IPS-NIHi7 (cell line): ENCODE results near the gene LCN2.

Experiments
- DNase-seq: peaks from one replicate; pipeline ENCODE4 v3.0.0; 2012; ENCODE audit warnings: mixed read lengths; ENCODE audit errors: extremely low spot score

The LCN2 gene

DNA sequence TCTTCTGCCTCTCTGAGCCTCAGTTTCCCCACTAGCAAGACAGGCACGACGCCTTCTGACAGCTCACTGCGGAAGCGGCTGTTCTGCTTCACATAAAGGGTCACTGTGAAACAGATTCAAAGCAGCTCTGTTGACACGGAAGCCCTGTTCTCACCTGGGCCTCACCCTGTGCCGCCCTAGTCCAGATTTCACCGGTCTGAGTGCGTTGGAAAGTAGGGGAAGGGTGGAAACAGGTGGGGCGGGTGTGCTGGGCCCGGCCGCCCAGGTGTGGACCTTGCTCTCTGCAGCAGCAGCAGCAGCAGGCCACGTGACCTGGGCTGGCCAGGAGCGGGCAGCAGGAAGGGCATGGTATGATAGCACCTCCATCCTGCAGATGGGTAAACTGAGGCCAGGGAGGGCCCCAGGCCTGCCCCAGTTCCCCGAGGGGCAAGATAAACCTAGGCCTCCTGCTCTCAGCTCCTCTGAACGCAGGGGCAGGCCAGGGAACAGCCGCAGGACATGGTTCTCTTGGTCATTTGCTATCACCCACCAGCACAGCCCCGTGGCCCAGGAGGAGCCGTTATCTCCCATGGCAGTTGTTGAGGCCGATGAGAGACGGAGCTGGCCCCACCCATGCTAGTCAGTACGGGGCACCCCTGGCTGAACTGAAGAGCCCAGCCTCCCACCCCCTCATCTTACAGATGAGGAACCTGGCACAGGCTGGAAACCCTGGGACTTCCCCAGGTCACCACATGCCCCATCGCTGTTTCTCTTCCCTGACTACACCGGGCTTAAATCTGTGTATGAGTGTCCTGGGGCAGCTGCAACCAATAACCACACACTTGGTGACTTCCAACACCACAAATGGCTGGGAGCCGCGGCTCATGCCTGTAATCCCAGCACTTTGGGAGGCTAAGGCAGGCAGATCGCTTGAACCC lies 33.8 kb upstream of the LCN2 start:
- no peak for DNase-seq

- DNase-seq, result no peak
Observed at GRCh38 chr9:128116104-128117083, 32.9 kb upstream of the LCN2 start.

- peak; percentile 92 for DNase-seq
Observed at GRCh38 chr9:128117613-128118471, 31.4 kb upstream of the LCN2 start.

DNA sequence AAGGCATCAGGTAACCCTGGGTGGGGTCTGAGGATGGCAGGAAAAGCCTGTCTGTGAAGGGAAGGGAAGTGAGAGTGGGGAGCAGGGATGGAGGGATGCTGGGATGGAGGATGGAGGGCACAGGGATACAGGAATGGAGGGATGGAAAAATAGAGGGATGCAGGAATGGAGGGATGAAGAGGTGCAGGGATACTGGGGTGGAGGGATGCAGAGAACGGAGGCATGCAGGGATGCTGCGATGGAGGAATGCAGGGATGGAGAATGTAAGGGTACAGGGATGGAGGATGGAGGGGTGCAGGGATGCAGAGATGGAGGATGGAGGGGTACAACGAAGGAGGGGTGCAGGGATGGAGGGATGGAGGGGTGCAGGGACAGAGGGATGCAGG lies 30.8 kb upstream of the LCN2 start:
- no peak for DNase-seq

DNA sequence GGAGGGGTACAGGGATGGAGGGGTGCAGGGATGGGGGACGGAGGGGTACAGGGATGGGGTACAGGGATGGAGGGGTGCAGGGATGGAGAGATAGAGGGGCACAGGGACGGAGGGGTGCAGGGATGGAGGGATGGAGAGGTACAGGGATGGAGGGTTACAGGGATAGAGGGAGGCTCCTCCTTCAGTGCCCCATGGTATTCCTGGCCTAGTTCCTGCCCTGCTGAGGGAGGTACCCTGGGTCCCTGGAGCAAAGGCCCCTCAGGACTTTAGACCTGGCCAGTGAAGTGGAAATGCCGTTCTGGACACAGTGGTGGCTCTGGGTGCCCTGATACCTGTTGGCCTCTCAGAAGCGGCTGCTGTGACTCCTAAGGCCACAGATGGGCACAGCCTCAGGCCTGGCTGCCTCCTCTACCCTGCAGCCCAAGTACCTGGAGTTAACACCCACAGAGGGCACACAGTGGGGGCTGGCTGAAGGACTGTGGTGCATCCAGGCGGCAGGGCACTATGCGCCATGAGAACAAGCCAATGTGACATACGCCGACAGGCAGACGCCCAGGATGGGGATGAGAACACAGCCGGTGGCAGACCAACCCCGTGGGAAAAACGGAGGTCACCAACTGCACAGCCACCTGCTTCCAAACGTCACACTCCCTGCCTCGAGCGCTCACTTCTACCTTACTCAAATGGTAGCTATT lies 30.1 kb upstream of the LCN2 start:
- no peak for DNase-seq

- no peak for DNase-seq
Observed at GRCh38 chr9:128120061-128120740, 29.1 kb upstream of the LCN2 start.

DNA sequence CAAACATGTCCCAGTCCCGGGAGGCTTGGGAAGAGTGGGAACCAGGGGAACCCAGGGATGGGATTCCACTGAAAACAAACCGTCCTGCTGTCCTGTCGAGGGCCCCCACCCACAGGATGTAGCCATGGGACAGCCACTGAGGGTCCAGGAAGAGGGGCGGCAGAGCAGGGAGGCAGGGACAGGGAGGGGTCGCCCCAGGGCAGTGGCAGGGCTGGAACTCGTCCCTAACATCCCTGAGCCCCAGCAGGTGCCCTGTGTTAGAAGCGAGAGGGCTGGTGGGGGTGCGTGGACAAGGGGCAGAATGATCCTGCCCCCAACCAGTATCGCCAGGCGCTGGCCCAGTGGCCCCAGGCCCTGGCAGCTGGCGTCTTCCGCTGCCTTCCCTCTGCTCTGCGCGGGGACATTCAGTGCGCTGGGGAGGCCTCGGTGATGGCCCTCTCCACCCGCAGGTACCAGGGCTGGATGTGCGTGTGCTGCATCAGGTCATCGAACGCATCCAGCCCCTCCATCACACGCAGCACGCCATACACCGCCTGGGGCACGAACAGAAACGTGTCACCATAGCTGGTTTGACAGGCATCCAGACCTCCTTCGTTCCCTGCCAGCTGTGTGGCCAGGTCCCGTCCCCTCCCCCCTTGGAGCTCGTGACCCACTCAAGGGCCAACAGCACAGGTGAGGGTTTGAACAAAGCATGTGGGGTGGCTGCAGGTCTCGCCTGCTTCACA lies 28.4 kb upstream of the LCN2 start:
- no peak for DNase-seq

GRCh38 chr9:128121466-128121810 lies 27.8 kb upstream of the LCN2 start:
- DNase-seq, result no peak

GRCh38 chr9:128121924-128122808 lies 27.1 kb upstream of the LCN2 start:
- DNase-seq, result no peak

DNA sequence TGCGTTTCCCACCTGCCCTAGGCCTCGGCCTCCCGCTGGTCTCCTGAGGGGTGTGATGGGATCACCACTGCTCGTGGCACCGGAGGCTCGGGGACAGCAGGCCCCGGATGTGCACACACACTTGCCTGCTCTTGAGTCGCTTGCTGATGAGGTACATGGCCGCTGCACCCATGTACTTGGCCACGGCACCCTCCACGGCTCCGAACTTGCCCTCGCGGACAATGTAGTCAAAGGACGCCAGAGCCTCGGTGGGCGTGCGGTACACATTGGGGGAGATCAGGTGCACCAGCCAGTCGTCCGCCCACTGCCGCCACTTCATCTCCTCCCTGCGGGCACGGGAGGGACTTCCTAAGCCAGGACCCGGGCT lies 26.5 kb upstream of the LCN2 start:
- DNase-seq, result no peak

- no peak for DNase-seq
Observed at GRCh38 chr9:128123451-128124080, 25.7 kb upstream of the LCN2 start.

DNA sequence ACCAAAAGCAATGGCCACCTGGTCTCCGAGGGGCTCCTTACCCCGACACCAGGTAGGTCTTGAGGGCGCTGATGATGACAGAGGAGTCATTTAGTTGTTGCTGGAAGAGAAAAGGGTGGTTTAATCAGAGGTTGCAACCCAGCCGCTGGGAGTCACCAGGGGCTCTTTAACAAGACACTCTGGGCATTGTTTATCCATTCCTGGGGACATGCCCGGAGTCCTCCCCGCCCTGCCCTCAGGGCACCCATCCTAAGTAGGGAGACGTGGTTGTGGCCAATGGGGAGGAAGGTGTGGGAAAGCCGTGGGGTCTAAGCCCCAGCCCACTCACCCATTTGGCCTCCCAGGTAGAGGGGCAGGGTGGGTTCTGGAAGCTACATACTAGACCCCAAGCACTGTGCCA lies 24.8 kb upstream of the LCN2 start:
- DNase-seq, result no peak

GRCh38 chr9:128124873-128125579 lies 24.2 kb upstream of the LCN2 start:
- DNase-seq, result peak; percentile 57

DNA sequence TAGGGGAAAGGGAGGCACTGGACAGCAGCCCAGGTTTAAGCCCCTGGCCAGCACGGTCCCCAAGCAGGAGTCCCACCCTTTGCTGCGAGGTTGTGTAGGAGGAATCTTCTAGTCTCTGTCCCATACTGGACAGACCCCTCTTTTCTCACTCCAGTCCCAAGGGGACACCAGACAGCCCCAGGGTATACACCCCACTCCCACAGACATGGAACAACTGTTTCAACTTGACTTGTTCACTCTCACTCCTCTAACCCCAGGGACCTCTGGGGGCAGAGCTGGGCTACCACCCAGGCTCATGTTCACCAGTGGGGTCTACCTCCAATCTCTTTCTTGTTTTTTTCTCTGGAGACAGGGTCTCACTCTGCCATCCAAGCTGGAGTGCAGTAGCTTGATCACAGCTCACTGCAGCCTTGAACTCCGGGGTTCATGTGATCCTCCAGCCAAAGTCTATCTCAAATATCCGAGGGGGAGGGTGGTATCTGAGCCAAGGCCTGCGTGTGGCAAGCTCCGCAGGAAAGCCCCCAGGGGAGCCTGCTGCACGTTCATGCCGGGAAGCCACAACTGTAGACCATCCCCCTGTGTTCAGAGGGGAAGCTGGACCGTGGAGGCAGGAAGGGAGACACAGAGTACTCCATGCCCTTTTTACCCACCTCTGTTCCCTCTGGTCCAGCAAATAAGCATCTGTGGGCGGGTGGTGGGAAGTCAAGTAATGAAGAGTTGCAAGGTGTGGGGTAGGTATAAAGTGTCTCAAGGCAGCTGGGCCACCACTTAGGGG lies 23.5 kb upstream of the LCN2 start:
- DNase-seq, result no peak

DNA sequence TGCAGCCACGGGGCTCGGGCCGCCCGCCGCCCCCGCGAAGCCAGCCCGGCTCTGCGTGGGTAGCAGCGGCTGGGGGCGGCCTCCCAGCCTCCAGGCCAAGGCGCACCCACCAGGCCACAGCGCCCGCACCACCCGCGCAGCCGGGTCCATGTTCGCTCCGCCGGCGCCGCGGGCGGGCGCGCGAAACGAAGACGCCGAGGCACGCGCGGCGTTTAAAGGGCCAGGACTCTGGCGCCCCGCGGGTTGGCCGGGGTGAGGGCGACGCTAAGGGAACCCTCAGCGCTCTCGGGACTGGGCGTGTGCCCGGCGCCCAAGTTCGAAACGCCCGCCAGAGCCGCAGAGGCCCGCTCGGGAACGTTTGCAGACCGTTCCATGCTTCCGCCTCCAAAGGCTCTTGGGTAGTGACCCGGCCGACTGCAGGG lies 21.7 kb upstream of the LCN2 start, which contains the start of gene PTGES2:
Gene PTGES2 (minus strand): TSS at position 162 of the 422 bp plus-strand sequence. CDS start 12 bp downstream, at position 150.
- DNase-seq, result peak; percentile 64

GRCh38 chr9:128127990-128128835 lies 21.0 kb upstream of the LCN2 start:
- peak; percentile 87 for DNase-seq
